NCI-H2196 treated with DMSO at 0.1 percent for 48 hours (cell line): ENCODE results near the gene OR5T1.

Experiments used
- DNase-seq: peaks from one replicate; lab custom pipeline; 2025; ENCODE audit not compliant: unreplicated experiment; lab: John Stamatoyannopoulos, UW

The OR5T1 gene

GRCh38 chr11:56273854-56274253, at the start of gene OR5T1:
Gene OR5T1, plus strand, starts transcription at chr11:56274154. Its CDS starts 1,485 bp downstream, at chr11:56275639.
- DNase-seq: no peak

DNA sequence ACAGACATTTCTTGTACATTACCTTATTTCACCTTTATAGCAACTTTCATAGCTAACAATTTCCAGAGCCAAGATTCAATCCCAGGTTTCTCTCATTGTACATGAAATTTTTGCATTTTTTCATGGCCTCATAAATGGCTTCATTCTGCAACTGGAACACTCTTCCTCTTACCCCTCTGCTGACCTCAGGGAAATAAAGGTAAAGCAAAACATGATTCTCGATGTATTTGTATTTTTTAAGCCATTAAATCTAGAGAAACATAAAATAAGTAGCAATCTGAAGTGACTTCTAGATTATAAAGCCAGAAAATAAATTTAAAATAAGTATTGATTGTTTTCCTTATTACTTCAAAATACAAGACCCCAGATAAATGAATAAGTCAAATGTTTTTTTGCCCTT, 39.8 kb upstream of the OR5T1 start, which contains the start of gene OR5T2:
Gene OR5T2, minus strand, starts transcription at position 101 of the 400 bp plus-strand sequence. CDS start 1,193 bp downstream, outside the sequence.
- DNase-seq: no peak

DNA sequence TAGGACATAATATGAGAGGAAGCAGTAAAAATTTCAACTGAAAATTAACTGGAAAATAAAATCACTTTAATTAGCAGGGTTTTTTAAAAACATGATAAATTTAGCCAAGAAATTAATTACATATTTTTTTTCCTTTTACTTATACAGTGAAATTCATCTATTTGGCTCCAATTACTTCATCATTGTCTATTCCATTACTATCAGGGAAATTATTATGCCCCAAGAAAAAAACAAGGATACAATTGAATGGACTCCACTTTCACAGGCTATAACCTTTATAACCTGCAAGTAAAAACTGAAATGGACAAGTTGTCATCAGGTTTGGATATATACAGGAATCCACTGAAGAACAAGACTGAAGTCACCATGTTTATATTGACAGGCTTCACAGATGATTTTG, 22.0 kb upstream of the OR5T1 start, which contains the start of gene OR5T3:
Gene OR5T3, plus strand, starts transcription at position 301 of the 400 bp plus-strand sequence. Its CDS starts 0 bp downstream, at position 301.
- no peak for DNase-seq

DNA sequence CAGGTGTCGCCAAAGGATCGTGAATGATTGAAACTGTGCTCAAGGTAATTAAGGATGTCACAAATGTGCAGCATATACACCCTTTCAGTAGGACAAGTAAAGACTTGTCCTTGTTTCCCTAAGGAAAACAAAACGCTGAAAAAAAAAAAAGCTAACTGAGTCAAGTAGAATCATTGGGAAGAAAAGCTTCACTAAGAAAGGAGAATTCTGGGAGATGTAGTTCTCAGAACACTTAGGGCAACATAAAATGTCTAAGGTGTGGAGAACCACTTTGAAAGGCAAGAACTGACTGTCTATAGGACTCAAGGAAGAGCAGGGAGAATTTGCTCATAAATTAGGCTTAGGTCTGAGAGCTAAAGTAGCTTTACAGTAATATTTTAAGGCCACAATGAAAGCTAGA, 2.9 kb upstream of the OR5T1 start:
- no peak for DNase-seq

DNA sequence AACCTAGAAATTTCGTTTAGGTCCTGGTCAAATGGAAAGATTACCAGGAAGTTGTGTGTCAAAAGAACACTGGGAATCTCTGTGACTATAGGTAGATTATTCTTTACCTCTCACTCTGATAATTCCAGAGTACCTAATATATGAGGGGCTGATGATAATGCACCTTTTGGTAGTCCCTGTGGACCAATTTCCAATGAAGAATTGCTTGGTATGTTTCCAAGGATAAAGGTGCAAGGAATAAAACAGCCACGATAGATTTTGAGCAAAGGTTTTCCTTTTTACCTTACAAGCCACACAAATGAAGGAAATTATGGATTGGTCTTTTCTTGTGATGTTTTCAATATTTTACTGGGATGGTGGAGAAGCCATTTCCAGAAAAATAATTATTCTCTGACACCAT, 18.2 kb downstream of the OR5T1 start, which contains the start of gene OR8H1:
Gene OR8H1, minus strand, starts transcription at position 101 of the 400 bp plus-strand sequence. CDS start 1,192 bp downstream, outside the sequence.
- no peak for DNase-seq

DNA sequence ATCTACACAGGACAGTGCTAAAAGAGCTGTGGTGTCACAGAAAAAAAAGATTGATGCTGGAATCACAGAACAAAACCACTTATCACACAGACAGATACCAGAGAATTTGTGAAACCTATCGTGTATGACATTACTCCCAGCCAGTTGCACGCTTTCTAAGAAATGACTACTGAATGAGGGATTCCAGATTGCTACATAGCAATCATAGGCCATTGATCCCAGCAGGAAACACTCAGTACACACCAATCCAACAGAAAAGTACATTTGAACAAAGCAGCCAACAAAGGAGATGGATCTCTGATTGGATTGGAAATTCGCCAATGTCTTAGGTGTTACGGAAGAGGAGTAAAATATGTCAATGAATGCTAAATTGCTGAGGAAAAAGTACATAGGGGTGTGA, 22.9 kb downstream of the OR5T1 start:
- no peak for DNase-seq

GRCh38 chr11:56307836-56308235, 33.9 kb downstream of the OR5T1 start:
- no peak for DNase-seq

GRCh38 chr11:56314844-56315243, 40.9 kb downstream of the OR5T1 start, which contains the start of gene OR8K3:
Gene OR8K3, plus strand, starts transcription at chr11:56315144. Its CDS starts 3,163 bp downstream, at chr11:56318307.
- DNase-seq: no peak
